Activated T-helper 17 cell treated with anti-CD3 and anti-CD28 coated beads, Interleukin-2, amount 50 U/mL, for 72 hours (primary cell): ENCODE results near the gene REX1BD. TPM values are rescaled to one million over a fixed set of nuclear protein-coding genes. Genes with fewer than 3 reads are reported as not detected.
A peak's percentile ranks its signal among the peaks of the same experiment; 100 is the strongest.

Experiments
- ATAC-seq: fragments of 150-1000 bp; cut with Tn5 transposase; replicated peaks from 2 replicates; pipeline ENCODE4 v1.10.0; 2021; ENCODE audit warnings: mild to moderate bottlenecking, moderate library complexity
- H3K27ac Mint-ChIP-seq: one replicate; pipeline ENCODE4 v1.8.0; 2022; ENCODE audit warnings: mixed read lengths
- H3K27me3 Mint-ChIP-seq: one replicate; pipeline ENCODE4 v1.8.0; 2022; ENCODE audit warnings: mixed read lengths
- H3K36me3 Mint-ChIP-seq: one replicate; pipeline ENCODE4 v1.8.0; 2022; ENCODE audit warnings: low read depth, mild to moderate bottlenecking, mixed read lengths
- H3K4me1 Mint-ChIP-seq: one replicate; pipeline ENCODE4 v1.8.0; 2022; ENCODE audit warnings: mixed read lengths
- H3K4me3 Mint-ChIP-seq: one replicate; pipeline ENCODE4 v1.8.0; 2022; ENCODE audit warnings: mild to moderate bottlenecking, mixed read lengths
- H3K9me3 Mint-ChIP-seq: one replicate; pipeline ENCODE4 v1.8.0; 2022; ENCODE audit warnings: mixed read lengths
- total RNA-seq, 2 donors: library from RNA; stranded (reverse); gene quantifications; one replicate each; pipeline ENCODE4 v1.2.3, GENCODE V29; 2022

REX1BD gene
- total RNA-seq, 2 donors from 2014 or later = 36.3 to 46.6 TPM

DNA sequence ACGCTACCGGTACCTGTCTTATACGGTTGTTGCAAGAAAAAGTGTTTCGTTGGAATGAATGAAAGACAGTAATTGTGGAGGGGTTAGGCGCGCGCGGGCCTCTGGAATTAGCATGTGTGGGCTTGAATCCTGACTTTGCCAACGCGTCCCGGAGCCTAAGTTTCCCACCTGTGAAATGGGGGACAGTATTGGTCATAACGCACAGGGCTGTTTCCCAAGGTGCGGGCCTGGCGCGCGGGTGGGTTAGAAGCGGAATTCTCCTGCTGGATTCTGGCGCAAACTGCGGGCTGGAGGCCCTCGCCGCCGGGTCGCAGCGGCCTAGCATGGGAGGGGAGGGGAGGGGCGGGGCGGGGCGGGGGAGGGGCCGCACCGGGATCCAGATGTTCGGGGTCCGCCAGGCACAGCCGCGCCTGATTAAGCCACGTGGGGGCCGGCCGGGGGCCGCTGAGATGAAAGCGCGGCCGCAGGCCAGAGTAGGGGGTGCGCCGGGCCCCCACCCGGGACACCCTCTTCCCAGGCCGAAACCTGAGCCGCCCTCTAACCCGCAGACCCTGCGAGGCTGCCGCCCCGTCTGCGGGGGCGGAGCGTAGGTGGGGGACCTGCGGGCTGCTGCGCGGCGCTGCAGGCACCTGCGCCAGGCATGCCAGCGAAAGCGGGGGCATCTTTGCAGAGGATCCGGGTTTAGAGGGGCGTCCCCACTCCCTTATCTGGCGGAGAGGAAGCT is 22.9 kb downstream of the REX1BD start:
- no peak for ATAC-seq
- Mint-ChIP-seq H3K4me1 (peaks cover 5% of the 10 kb centered on the region), H3K27me3 (peaks cover 51% of the 10 kb centered on the region), H3K4me3 (peak overlapping the region; percentile 61), H3K9me3 (no peaks in the 10 kb centered on the region), H3K27ac (no peak overlapping the region), H3K36me3 (no peaks in the 10 kb centered on the region)

DNA sequence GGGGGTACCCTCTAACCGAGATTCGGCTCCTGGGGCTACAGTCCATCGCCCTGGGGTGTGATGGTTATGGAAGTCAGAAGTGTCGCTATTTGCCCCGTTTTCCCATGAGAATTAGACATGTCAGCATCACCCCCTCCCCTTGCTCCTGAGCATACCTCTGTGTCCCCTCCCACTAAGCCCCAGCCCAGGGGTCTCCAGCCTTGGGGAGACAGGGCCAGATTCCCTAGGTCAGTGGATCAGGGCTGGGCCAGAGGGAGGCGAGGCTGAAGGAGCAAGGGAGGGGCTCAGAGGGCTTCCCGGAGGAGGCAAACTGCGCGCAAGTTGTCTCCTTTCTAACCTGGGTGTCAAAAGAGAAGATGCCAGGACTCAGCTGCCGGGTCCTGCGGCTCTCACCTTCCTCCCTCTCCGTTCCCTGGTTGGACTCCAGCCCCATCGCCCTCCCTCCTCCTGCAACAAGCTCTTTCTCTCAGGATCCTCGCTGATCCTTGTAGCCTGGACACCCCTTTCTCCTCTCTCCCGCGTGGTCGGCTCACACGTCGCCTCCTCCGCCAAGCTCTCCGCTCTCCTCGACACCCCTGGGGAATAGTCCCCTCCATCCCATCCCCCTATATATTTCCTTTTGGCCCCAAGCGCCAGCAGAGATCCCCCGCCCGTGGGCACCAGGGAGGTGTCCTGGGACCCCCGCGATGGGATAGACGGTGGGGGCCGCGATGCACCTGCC is 23.6 kb downstream of the REX1BD start:
- peak; percentile 2 for ATAC-seq
- Mint-ChIP-seq H3K4me1 (peaks cover 5% of the 10 kb centered on the region), H3K9me3 (no peaks in the 10 kb centered on the region), H3K36me3 (no peaks in the 10 kb centered on the region), H3K4me3 (peak overlapping the region; percentile 61), H3K27me3 (peaks cover 51% of the 10 kb centered on the region), H3K27ac (no peak overlapping the region)

DNA sequence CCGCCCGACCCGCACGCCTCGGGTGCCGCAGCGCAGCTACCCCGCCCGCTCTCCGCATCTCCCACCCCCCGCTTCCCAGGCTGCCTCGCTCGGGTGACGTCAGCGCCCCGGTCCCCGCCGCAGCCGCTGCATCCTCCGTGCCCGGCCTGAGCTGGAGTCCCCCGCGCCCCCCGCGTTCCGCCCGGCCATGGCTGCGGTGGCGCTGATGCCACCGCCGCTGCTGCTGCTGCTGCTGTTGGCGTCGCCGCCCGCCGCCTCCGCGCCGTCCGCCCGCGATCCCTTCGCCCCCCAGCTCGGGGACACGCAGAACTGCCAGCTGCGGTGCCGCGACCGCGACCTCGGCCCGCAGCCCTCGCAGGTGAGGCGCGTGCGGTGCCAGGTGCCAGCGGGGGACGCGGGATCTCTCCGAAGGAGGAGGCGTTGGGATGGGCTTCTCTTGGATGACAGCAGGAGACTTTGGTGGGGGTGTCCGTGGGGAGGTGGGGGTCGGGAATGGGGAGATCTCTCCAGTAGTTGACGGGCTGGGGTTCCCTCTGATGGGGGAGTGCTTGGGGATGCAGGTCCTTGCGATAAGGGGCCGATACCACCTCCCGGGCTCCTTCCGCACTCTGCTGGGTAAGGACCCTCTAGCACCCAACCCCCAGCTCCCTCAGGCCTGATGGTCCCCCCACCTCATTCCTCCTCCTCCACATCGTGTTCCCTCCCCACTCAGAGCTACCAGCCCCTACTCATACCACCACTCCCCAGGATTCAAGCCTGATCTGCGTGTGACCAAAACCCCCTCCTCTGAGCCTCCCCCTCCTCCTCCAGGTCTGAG is 24.4 kb downstream of the REX1BD start, which contains the start of gene TMEM59L:
Gene TMEM59L (plus strand): TSS at position 99 of the 817 bp plus-strand sequence. CDS start 89 bp downstream, at position 188.
- Mint-ChIP-seq H3K36me3 (no peaks in the 10 kb centered on the region), H3K4me3 (peak within 1 kb of the TSS; percentile 61), H3K27me3 (peaks cover 51% of the 10 kb centered on the region), H3K9me3 (no peaks in the 10 kb centered on the region), H3K4me1 (peaks cover 5% of the 10 kb centered on the region), H3K27ac (no peak within 1 kb of the TSS)
- ATAC-seq = peak; percentile 60

DNA sequence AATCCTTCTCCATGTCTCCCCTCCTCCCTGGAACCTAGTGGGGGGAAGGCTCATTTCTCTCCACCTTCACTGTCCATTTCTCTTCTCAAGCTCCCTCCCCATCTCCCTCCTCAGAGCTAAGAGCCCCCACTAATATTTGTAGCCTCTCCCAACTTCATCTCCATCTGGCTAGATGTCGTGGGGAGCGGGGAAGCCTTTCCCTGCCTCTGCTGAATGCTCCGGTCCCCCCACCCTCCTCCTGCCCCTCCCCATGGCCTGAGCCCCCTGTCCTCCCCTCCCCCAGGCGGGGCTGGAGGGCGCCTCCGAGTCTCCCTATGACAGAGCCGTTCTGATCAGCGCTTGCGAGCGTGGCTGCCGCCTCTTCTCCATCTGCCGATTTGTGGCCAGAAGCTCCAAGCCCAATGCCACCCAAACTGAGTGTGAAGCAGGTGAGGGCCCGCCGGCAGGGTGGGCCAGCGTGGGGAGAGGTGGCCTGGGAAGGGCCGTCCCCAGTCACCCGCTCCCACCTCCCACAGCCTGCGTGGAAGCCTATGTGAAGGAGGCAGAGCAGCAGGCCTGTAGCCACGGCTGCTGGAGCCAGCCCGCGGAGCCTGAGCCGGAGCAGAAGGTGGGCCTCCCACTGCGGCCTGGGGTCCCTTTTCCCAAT is 25.1 kb downstream of the REX1BD start:
- peaks cover 5% of the 10 kb centered on the region for H3K4me1 Mint-ChIP-seq
- H3K27ac Mint-ChIP-seq = no peak overlapping the region
- H3K9me3 Mint-ChIP-seq = no peaks in the 10 kb centered on the region
- H3K36me3 Mint-ChIP-seq = no peaks in the 10 kb centered on the region
- H3K4me3 Mint-ChIP-seq = peak overlapping the region; percentile 45
- H3K27me3 Mint-ChIP-seq = peaks cover 47% of the 10 kb centered on the region
- no peak for ATAC-seq

DNA sequence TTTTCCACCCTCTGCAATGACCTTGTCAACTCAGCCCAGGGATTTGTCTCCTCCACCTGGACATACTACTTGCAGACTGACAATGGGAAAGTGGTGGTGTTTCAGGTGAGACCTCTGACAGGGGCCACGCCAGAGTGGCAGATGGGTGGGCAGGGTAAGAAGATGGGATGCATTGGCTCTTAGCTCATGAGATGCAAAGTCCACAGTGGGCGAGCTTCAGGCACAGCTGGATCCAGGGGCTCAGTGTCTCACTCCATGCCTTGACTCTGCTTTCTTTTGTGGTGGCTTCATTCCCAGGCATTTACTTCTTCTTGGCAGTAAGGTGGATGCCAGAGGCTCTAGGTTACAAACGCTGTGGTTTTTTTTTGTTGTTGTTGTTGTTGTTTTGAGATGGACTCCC is 27.4 kb downstream of the REX1BD start:
- no peaks in the 10 kb centered on the region for H3K9me3 Mint-ChIP-seq
- no peaks in the 10 kb centered on the region for H3K36me3 Mint-ChIP-seq
- peaks cover 36% of the 10 kb centered on the region for H3K27me3 Mint-ChIP-seq
- H3K4me1 Mint-ChIP-seq = peaks cover 3% of the 10 kb centered on the region
- H3K27ac Mint-ChIP-seq = no peak overlapping the region
- no peak for ATAC-seq
- H3K4me3 Mint-ChIP-seq = no peak overlapping the region

DNA sequence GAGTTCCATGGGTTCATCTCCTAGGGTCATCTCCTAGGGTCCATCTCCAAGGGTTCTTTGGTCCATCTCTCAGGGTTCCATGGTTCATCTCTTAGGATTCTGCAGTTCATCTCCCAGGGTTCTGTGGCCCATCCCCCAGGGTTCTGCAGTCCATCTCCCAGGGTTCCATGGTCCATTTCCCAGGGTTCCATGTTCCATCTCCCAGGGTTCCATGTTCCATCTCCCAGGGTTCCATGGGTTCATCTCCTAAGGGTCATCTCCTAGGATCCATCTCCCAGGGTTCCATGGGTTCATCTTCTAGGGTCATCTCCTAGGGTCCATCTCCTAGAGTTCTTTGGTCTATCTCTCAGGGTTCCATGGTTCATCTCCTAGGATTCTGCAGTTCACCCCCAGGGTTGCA is 29.0 kb downstream of the REX1BD start:
- no peak overlapping the region for H3K27ac Mint-ChIP-seq
- no peaks in the 10 kb centered on the region for H3K36me3 Mint-ChIP-seq
- H3K9me3 Mint-ChIP-seq = no peaks in the 10 kb centered on the region
- no peak overlapping the region for H3K4me3 Mint-ChIP-seq
- peaks cover 27% of the 10 kb centered on the region for H3K27me3 Mint-ChIP-seq
- ATAC-seq = no peak
- H3K4me1 Mint-ChIP-seq = no peaks in the 10 kb centered on the region

DNA sequence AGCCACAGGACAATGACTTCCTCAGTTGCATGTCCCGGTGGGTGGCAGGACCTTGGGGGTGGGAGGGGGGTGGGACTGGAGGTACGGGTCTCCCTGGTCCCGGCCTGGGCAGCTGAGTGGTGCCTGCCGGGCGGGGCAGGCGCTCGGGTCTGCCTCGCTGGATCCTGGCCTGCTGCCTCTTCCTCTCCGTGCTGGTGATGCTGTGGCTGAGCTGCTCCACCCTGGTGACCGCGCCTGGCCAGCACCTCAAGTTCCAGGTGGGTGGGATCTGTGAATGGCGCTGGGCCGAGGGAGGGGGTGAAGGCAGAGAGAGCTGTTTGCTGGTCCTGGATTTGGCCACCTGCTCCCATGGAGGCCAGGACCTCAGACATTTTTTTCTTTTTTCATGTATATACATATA is 29.6 kb downstream of the REX1BD start:
- no peak overlapping the region for H3K4me3 Mint-ChIP-seq
- no peaks in the 10 kb centered on the region for H3K4me1 Mint-ChIP-seq
- H3K9me3 Mint-ChIP-seq = no peaks in the 10 kb centered on the region
- H3K27ac Mint-ChIP-seq = no peak overlapping the region
- no peak for ATAC-seq
- H3K36me3 Mint-ChIP-seq = no peaks in the 10 kb centered on the region
- peaks cover 25% of the 10 kb centered on the region for H3K27me3 Mint-ChIP-seq

DNA sequence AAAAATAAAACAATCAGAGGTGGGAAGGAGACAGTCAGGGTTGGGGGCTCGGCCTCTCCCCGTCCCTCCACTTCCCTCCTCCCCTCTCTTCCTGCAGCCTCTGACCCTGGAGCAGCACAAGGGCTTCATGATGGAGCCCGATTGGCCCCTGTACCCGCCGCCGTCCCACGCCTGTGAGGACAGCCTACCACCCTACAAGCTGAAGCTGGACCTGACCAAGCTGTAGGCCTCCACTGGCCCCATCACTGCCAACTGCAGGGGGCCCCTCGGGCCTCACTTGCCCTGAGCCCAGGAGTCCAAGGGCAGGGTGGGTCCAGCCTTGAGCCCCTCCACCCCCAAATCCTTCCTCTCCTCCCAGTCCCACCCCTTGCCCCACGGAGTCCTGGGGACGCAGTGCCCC is 31.7 kb downstream of the REX1BD start:
- Mint-ChIP-seq H3K36me3 (no peaks in the 10 kb centered on the region), H3K27ac (no peak overlapping the region), H3K9me3 (no peaks in the 10 kb centered on the region), H3K4me1 (no peaks in the 10 kb centered on the region), H3K4me3 (no peak overlapping the region), H3K27me3 (peaks cover 8% of the 10 kb centered on the region)
- no peak for ATAC-seq

DNA sequence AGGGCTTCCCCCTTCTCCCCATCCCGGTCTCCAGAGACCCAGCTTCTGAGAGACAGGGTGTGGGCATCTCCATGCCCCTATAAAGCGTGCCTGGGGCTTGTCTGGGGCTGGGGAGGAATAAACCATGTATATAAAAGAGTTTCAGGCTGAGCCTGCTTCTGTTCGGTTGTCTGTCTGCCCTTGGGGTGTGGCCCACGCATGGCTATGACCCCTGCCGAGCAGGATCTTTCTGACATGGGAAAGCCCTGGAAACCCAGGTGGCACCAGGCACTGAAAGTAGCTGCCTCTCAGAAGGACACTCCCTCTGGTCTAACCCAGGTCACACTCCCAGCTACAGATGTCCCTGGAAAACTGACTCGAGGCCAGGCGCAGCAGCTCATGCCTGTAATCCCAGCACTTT is 32.3 kb downstream of the REX1BD start:
- Mint-ChIP-seq H3K4me3 (no peak overlapping the region), H3K9me3 (no peaks in the 10 kb centered on the region), H3K27me3 (peaks cover 7% of the 10 kb centered on the region), H3K27ac (no peak overlapping the region), H3K36me3 (no peaks in the 10 kb centered on the region), H3K4me1 (no peaks in the 10 kb centered on the region)
- ATAC-seq = no peak

DNA sequence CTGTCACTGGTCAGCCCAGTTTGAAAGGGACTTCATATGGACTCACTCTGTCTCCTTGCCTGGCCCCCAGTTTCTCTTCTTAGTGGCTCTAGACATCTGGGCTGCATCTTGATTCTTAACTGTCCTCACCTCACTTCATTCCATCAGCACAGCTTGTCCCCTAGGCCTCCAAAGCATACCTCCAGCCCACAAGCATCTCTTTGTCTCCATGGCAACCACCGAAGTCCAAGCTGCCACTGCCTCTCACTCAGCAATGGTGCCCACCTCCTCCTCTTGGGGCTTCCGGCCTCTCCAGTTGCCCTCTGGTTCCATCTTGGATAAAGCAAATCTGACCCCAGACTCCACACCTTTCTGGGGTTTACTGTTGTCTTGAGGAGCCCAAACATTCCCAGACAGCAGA is 38.3 kb downstream of the REX1BD start:
- ATAC-seq = no peak
- H3K27me3 Mint-ChIP-seq = no peaks in the 10 kb centered on the region
- H3K36me3 Mint-ChIP-seq = no peaks in the 10 kb centered on the region
- no peak overlapping the region for H3K27ac Mint-ChIP-seq
- no peak overlapping the region for H3K4me3 Mint-ChIP-seq
- no peaks in the 10 kb centered on the region for H3K4me1 Mint-ChIP-seq
- no peaks in the 10 kb centered on the region for H3K9me3 Mint-ChIP-seq

DNA sequence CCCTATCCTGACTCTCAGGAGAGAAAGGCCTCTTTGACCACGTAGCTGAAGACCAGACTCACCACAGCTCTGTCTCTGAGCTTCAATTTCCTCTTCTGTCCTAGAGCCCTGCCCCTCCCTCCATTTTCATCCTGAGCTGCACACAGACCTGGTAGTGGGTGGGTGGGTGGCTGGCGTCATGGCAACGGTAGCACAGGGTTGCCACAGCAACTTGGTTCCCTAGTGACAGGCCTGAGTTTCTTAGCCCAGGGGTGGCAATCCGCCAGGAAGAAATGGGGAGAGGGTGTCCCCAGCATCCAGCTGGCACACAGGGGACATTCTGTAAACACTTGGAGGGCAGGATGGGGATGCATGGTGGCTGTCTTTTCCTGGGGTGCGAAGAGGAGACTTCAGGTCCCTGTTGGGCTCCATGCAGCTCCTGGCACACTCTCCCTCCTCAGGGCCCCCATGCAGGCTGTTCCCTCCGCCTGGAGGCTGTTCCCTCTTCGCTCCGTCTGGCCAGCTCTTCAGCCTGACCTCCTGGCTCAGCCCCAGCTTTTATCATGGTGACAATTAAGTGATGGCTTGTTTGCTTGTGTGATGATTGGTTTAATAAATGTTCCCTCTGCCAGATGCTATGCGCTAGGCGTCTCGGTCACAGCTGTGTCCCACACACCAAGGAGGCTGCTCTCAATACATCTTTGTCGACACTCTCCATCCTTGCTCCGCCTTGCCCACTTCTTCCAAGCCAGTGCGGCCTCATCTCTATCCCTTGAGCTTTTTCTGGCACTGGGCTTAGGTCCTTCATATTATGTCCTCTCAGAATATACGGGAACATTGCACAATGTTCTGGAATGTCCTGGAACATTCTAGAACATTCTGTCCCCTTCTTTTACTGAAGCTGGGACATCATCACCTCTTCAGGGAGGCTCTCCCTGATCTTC is 40.8 kb downstream of the REX1BD start:
- H3K36me3 Mint-ChIP-seq = no peaks in the 10 kb centered on the region
- no peaks in the 10 kb centered on the region for H3K27me3 Mint-ChIP-seq
- no peak overlapping the region for H3K4me3 Mint-ChIP-seq
- H3K9me3 Mint-ChIP-seq = no peaks in the 10 kb centered on the region
- no peak overlapping the region for H3K27ac Mint-ChIP-seq
- no peak for ATAC-seq
- H3K4me1 Mint-ChIP-seq = no peaks in the 10 kb centered on the region

DNA sequence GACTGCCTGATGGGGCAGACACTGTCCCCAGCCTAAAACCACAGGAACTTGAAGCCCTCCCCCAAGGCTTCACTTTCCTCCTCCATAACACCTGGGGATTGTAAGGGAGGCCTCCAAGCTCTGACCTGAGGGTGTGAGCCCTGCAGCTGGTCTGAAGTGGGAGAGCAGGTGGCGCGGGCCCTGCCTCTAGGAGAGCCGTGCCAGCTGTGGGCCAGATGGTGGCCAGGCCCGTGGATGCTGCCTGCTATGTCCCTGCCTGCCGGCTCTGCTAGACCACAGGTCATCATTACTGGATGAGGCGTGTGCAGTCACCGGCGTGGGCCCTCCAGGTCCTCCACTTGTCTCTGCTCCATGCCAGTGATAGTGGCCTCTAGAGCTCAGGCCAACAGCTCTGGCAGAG is 44.7 kb downstream of the REX1BD start:
- peaks cover 6% of the 10 kb centered on the region for H3K4me1 Mint-ChIP-seq
- no peak overlapping the region for H3K4me3 Mint-ChIP-seq
- H3K27ac Mint-ChIP-seq = no peak overlapping the region
- no peak for ATAC-seq
- no peaks in the 10 kb centered on the region for H3K9me3 Mint-ChIP-seq
- peaks cover 4% of the 10 kb centered on the region for H3K27me3 Mint-ChIP-seq
- H3K36me3 Mint-ChIP-seq = no peaks in the 10 kb centered on the region

DNA sequence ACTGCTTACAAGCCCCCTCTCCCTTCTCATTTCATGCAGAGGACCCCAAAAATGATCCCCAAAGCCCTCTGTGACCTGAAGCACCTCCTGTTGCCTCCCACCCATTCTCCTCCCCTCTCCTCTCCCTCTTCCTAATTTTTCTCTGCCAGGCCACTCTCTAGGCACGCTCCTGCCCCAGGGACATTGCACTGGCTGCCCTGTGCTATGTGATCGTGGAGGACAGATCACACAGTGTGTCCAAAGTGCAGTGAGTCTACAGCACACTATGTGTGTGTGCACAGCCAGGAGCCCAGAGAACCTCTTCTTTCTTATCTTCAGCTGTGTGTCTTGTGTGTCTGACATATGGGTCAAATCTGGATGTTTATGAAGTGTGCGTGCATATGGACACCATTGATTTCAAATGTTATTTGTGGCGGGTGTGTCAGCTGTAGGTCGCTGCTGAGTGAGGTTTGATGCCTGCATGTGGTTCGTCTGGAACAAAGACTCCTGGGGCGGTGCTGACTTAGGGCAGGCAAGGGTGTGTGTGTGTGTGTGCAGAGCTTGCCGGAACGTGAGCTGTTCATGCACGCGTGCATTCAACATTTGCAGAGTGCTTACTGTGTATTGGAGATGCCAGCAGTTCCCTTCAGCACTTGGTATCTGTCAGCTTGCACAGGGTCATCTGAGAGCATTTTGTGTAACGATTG is 46.2 kb downstream of the REX1BD start:
- no peaks in the 10 kb centered on the region for H3K36me3 Mint-ChIP-seq
- H3K4me3 Mint-ChIP-seq = no peak overlapping the region
- no peak for ATAC-seq

More for the DNA sequence above, 46.2 kb downstream of the REX1BD start:
- Mint-ChIP-seq H3K27ac (no peak overlapping the region), H3K27me3 (peaks cover 4% of the 10 kb centered on the region), H3K4me1 (peaks cover 6% of the 10 kb centered on the region), H3K9me3 (no peaks in the 10 kb centered on the region)
